GM18511 (cell line): ENCODE data around the gene RBMS2.
"Not testable (repeated sequence)": the region's sequence is repeated elsewhere in the genome, so short reads cannot be mapped to it uniquely, and the experiment has no call there.

Experiments
- ATAC-seq: cut with Tn5 transposase; IDR thresholded peaks from one replicate; pipeline ENCODE4 v1.9.1; 2021; ENCODE audit warnings: mild to moderate bottlenecking, moderate library complexity; ENCODE audit not compliant: unreplicated experiment

The RBMS2 gene, protein sequence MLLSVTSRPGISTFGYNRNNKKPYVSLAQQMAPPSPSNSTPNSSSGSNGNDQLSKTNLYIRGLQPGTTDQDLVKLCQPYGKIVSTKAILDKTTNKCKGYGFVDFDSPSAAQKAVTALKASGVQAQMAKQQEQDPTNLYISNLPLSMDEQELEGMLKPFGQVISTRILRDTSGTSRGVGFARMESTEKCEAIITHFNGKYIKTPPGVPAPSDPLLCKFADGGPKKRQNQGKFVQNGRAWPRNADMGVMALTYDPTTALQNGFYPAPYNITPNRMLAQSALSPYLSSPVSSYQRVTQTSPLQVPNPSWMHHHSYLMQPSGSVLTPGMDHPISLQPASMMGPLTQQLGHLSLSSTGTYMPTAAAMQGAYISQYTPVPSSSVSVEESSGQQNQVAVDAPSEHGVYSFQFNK

DNA sequence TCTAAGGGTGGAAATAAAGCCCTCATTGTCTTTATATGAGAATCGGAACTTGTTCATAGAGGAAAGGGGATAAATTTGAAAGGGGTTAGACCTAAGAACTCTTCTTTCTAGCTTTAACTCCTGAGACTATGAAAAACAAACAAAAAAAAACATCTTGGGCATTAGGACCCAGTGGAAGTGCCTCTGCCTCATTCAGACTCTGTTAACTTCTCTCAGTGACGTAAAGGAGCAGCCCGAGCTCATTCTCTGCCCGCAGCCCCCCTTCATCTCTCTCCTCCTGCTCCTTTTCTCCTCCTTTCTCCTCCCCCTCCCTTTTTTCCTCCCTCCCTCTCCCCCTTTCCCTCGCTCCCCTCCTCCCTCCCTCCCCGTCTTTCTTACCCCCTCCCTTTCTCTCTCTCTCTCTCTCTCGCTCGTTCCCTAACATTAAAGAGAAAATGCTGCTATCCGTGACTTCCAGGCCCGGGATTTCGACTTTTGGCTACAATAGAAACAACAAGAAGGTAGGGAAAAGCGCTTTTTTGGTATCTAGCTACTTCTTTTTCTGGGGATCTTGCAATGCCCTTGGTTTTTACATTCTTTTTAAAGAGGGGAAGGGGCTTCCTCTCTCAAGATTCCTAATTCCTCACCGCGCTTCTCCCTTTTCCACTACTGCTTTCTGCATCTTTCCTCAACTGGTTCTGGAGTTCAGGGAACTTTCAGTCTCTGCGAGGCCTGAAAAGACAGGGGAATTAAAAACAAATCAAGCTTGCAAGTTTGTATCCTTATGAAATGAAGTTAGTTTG is at the start of gene RBMS2:
TSS of gene RBMS2 (plus strand) at position 231 of the 782 bp plus-strand sequence. CDS start at position 435, 204 bp downstream.
- no peak for ATAC-seq

- ATAC-seq: no peak
These were observed 47.2 kb upstream of the RBMS2 start for GRCh38 chr12:56474389-56474788.

- ATAC-seq: no peak
These were observed 45.5 kb upstream of the RBMS2 start for GRCh38 chr12:56476143-56476542.

DNA sequence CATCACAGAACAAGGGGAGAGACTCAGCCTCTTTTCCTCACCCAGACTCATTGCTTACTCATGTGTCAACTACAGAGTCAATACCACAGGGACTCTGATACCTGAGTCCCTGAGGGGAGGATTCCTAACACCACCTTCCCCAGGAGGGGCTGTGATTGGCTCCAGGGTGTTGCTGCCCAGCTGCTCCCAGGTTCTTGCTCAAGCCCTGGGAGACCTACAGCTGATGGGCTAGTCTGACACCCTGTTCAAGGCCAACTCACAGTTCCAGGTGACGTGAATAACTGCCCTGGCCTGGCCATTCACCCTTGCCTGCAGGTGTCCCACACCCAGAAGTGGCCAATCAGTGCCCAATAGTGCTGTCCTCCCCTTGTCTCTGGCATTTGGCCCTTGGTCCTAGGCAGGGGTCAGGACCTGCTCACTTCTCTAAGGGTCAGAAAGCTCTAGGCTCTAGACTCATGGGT is 44.6 kb upstream of the RBMS2 start:
- no peak for ATAC-seq

- ATAC-seq: no peak
These were observed 43.9 kb upstream of the RBMS2 start for GRCh38 chr12:56477521-56478225.

- ATAC-seq: no peak
These were observed 42.0 kb upstream of the RBMS2 start for GRCh38 chr12:56479625-56480024.

DNA sequence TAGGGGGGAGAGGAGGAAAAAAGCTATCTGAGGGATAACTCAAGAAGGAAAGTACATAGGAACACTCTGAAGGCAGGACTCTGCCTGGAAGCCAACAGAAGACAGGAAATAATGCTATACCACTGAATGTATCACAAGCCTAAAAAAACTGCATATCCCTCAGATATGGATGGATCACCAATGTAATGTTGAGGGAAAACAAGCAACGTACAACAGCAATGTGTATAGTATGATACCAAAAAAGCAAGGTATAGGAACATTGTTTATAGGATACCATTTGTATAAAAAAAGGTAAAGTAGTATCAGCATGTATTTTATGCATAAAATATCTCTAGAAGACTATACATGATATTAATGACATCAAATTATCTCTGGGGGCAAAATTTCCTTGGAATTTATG is 37.1 kb upstream of the RBMS2 start:
- no peak for ATAC-seq

DNA sequence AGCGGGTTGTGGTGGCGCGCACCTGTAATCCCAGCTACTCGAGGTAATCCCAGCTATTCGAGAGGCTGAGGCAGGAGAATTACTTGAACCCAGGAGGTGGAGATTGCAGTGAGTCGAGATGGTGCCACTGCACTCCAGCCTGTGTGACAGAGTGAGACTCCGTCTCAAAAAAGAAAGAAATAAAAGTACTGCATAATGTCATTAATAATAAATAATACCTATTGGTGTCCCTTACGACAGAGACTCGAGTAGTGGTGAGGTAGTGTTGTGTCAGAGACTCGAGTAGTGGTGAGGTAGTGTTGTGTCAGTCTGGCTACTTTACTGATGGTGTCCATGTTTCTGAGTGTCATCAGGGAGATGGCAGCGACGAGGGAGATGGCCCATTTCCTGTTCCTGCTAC is 34.9 kb upstream of the RBMS2 start:
- ATAC-seq: no peak

- ATAC-seq: peak; percentile 40
These were observed 34.1 kb upstream of the RBMS2 start for GRCh38 chr12:56487448-56488040.

DNA sequence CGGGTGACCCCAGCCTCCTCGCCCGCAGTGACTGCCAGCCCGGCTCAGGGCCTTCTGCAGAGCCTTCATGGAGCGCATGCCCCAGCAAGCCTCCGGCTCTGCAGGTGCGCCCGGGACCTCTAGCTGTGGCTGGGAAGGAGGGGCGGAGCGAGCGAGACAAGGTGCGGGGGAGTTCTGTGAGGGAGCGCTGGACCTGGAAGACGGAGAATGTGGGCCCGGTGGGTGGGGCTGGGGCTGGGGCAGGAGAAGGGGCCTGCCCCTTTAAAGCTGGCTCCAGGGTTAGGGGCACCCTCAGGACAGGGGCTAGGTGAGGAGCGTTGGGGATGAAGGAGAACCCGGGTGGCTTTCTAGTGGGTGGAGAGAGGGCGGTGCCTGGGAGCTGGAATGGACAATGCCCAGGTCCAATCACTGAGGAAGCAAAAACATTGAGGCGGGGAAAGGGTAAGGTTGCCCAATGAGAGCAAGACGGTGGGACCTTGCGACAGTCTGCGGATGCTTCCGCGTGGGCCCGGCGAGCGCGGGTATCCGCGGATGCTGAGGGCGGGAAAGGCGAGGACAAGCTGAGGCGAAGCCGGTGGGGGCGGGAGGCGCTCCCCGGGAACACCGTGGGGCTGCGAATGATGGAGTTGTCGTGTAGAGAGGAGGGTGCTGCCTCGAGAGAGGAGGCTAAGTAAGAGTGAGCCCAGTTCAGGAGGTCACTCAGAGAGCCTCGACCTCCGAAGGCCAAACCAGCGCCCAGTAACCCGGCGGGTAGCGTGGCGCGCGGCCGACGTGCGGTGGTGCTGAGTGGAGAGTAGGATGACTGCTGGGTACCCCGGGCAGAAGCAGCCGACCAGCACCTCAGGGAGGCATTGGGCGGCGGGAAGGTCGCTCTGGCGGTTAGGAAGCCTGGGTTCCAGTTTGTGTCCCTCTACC is 33.3 kb upstream of the RBMS2 start, which contains the start of gene GLS2:
TSS of gene GLS2 (minus strand) at position 121 of the 915 bp plus-strand sequence. CDS start at position 78, 43 bp downstream.
- ATAC-seq: peak; percentile 97

DNA sequence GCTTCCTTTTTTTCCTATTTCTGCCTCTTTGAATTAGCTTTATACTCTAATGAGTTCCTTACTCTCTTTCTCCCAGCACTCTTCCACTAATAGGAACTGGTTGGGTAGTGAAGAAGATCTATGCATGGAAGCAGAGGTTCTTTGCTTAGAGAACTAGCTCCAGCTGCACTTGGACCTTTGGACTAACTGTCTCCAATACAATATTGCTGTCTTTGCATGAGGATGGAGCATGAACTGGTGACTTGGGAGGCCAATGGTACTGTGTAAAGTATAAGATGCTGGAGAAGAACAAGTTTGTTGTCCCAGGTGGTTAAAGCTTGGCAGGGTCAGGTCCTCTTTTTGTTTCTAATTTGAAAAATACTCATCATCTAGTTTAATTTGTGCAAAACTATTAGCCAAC is 31.3 kb upstream of the RBMS2 start:
- ATAC-seq: no peak

DNA sequence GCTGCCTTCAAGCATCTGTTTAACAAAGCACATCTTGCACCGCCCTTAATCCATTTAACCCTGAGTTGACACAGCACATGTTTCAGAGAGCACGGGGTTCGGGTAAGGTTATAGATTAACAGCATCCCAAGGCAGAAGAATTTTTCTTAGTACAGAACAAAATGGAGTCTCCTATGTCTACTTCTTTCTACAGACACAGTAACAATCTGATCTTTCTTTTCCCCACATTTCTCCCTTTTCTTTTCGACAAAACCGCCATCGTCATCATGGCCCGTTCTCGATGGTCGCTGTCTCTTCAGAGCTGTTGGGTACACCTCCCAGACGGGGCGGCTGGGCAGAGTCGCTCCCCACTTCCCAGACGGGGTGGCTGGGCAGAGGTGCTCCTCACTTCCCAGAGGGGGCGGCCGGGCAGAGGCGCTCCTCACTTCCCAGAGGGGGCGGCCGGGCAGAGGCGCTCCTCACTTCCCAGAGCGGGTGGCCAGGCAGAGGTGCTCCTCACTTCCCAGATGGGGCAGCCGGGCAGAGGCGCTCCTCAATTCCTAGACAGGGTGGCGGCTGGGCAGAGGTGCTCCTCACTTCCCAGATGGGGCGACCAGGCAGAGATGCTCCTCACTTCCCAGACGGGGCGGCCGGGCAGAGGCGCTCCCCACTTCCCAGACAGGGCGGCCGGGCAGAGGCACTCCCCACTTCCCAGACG is 28.1 kb upstream of the RBMS2 start:
- ATAC-seq: not testable (repeated sequence)

- ATAC-seq: not testable (repeated sequence)
These were observed 27.6 kb upstream of the RBMS2 start for GRCh38 chr12:56494106-56494415.

DNA sequence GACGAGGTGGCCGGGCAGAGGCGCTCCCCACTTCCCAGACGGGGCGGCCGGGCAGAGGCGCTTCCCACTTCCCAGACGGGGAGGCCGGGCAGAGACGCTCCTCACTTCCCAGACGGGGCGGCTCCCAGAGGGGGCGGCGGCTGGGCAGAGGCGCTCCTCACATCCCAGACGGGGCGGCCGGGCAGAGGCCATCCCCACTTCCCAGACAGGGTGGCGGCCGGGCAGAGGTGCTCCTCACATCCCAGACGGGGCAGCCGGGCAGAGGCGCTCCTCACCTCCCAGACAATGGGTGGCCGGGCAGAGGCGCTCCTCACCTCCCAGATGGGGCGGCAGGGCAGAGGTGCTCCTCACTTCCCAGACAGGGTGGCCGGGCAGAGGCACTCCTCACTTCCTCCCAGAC is 27.1 kb upstream of the RBMS2 start:
- not testable (repeated sequence) for ATAC-seq

DNA sequence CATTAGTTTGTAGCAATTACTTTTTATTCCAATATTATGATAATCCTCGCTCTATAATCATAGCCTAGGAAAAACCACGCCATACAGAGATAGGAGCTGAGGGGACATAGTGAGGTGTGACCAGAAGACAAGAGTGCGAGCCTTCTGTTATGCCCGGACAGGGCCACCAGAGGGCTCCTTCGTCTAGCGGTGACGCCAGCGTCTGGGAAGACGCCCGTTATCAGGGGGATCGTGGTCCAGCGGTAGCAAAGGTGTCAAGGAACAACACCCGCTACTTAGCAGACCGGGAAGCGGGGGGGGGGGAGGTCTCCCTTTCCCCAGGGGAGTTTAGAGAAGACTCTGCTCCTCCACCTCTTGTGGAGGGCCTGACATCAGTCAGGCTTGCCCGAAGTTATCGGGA is 24.9 kb upstream of the RBMS2 start:
- ATAC-seq: not testable (repeated sequence)

DNA sequence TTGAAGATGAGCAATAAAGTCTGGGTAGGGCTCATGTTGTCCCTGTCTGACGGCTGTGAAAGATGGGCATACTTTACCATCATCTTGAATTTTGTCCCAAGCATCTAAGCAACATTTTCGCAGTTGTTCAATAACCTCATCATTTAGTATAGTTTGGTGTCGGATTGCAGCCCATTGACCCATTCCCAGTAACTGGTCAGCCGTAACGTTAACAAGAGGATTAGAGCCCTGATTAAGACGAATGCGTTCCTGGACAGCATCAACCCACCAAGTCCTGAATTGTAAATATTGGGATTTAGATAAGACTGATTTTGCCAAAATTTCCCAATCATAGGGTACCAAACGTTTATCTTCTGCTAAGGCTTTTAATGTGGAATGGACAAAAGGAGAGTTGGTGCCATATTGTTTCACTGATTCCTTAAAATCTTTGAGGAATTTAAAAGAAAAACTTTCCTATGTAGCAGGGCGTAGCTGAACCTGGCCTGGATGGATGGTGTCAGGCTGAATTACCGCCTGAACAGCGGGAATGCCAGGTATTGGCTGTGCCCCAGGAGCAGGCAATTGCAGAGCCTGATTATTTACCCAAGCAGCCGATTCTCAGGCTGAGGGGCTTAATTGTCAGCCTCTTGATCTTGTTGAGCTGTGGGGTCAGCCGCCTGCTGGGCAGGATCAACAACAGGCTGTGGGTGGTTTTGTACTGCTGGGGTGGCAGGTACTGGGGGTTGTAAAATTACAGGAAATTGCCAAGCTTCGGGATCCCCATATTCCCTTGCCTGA is 23.3 kb upstream of the RBMS2 start:
- not testable (repeated sequence) for ATAC-seq

GRCh38 chr12:56499452-56499851 is 22.2 kb upstream of the RBMS2 start:
- ATAC-seq: not testable (repeated sequence)

GRCh38 chr12:56499879-56500278 is 21.7 kb upstream of the RBMS2 start:
- ATAC-seq: not testable (repeated sequence)
